Uterus (tissue), 2 donors: ENCODE results near the gene TAS1R3.

Experiments
- CTCF ChIP-seq, 4 experiments: fragments of 200-600 bp in 2 of 4; fragments of 450-650 bp in 2 of 4; sonication (generic) in 2 of 4; IDR thresholded peaks; one replicate each; pipeline ENCODE4 v1.5.1; 2016 to 2019; ENCODE audit warnings: antibody characterized with exemption in 4 of 4, mild to moderate bottlenecking in 2 of 4, moderate library complexity in 1 of 4
- POLR2A ChIP-seq, 2 donors: fragments of 450-650 bp; IDR thresholded peaks; one replicate each; pipeline ENCODE4 v1.6.1; 2016; ENCODE audit warnings: antibody characterized with exemption in 2 of 2, mild to moderate bottlenecking in 1 of 2, moderate library complexity in 1 of 2

- TF ChIP-seq POLR2A (IDR thresholded peaks at IDR 0.05) (no peak), CTCF (IDR thresholded peaks at IDR 0.05) (no peak)
Observed at GRCh38 chr1:1346501-1346890, 15.4 kb downstream of the TAS1R3 start.
